Fibroblast of lung (primary cell): ENCODE results near the gene CDC42SE2.

Source experiments
- CTCF ChIP-seq, 2 donors: IDR thresholded peaks in 1 of 2; conservative IDR thresholded peaks in 1 of 2; 1 replicate in 1 of 2; 2 replicates in 1 of 2; pipeline ENCODE4 v1.5.1; 2011 to 2012; ENCODE audit warnings: low read length in 2 of 2, control low read depth in 1 of 2, inconsistent platforms in 1 of 2, low read depth in 1 of 2, mild to moderate bottlenecking in 1 of 2
- EZH2 ChIP-seq: IDR thresholded peaks from 2 replicates; pipeline ENCODE4 v1.5.1; 2012; ENCODE audit warnings: low read length, control low read depth, mild to moderate bottlenecking; ENCODE audit errors: missing control alignments

DNA sequence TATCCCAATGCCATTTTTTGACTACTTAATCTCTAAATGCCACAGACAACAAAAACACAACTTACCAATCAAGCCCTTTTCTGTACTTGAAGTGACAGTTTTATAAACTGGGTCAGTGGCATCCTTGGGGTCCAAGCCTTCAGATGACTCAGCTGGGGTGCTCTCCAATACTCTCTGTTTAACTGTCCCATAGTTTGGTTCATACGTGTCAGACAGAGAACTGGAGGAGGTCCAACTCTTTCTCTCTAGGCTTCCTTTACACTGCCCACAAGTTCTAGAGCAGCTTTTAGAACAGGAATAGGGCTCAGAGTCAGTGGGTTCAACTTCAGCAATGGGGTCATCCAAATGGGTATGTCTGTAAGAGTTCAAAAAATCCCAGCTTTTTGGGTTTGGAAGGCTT is 166.9 kb downstream of the CDC42SE2 start:
- TF ChIP-seq CTCF (conservative IDR thresholded peaks at IDR 0.05 in 1 of 2, IDR thresholded peaks at IDR 0.05 in 1 of 2; ENCODE audit: low read depth in 1 of 2, low read length in 2 of 2) (no peak), EZH2 (no peak)
